Measurements from ENCODE around the gene LY6G6F. TPM values are rescaled to one million over a fixed set of nuclear protein-coding genes. Genes with fewer than 3 reads are reported as not detected.

LY6G6F gene
- total and polyA plus RNA-seq, 2 of the 13 experiments (the other 11 are each of a cell fraction or from before 2014, with no cell fraction given), result not detected

GRCh38 chr6:31663961-31664789 is 42.5 kb upstream of the LY6G6F start (continued):
- TF ChIP-seq PAWR (CRISPR knock-in tag; IDR thresholded peaks at IDR 0.05; ENCODE audit: borderline replicate concordance), result no peak

GRCh38 chr6:31664790-31665500 is 41.7 kb upstream of the LY6G6F start, which contains the start of gene GPANK1:
GPANK1 (minus strand) TSS chr6:31664997; CDS start chr6:31664478, 519 bp downstream.
- 2% methylated on average over 37 of the region's 39 CpGs for WGBS (ENCODE audit: low lambda C conversion rate)
- peak within 1 kb of the TSS; percentile 99 for H3K27ac ChIP-seq (ENCODE audit: extremely low read length, insufficient read depth, low read length)
- in situ Hi-C loops (cut with HindIII; ENCODE audit: extremely low pct_ligation_motif_present, low pct_unique_long_range_greater_than_20kb), result no loop called here
- FAIRE-seq, result peak; percentile 93
- intact Hi-C loops (cut with micrococcal nuclease; ENCODE audit: unreplicated experiment), result loop anchor here (1.0 to 5.0 kb wide), 3 partner anchors 43 to 167 kb away; partner anchors contain the start of gene PRRC2A
- no peaks in the 10 kb centered on the region; a peak in 1 of 5 replicates for H3K27me3 ChIP-seq (ENCODE audit: control insufficient read depth in 1 of 2, insufficient read depth in 2 of 2, low read length in 2 of 2)
- peak within 1 kb of the TSS; percentile 94 for H3K4me2 ChIP-seq (ENCODE audit: low read depth, low read length)
- H3K36me3 ChIP-seq (replicated peaks in 1 of 2; ENCODE audit: control insufficient read depth in 1 of 2, insufficient read depth in 2 of 2, low read length in 2 of 2), result peaks cover 22 to 40% of the 10 kb centered on the region in 2 experiments
- H3K9me3 ChIP-seq (ENCODE audit: low read length), result no peaks in the 10 kb centered on the region
- H3K4me1 ChIP-seq (ENCODE audit: insufficient read depth, low read length), result peaks cover 76% of the 10 kb centered on the region
- H3K79me2 ChIP-seq (ENCODE audit: insufficient read depth, low read length), result peaks cover 62% of the 10 kb centered on the region
- peak within 1 kb of the TSS; percentile 69 to 98 (median 71) for H3K4me3 ChIP-seq (replicated peaks in 1 of 3; ENCODE audit: insufficient read depth in 1 of 3, low read depth in 2 of 3, low read length in 3 of 3)
- no peak within 1 kb of the TSS for H2AFZ ChIP-seq (ENCODE audit: low read length)
- no TSS peak for BruUV-seq (replicated peaks)
- H3K9ac ChIP-seq (ENCODE audit: insufficient read depth, low read depth, low read length), result peak within 1 kb of the TSS; percentile 98
- CTCF ChIA-PET (ENCODE audit: low intra/inter-chr PET ratio, low total read pairs), result no interaction called here
- POLR2A ChIA-PET, result interaction anchor here (0.6 to 7.4 kb wide), 34 partner anchors 10 to 513 kb away, joined by 3 to 438 read pairs (median 5); partner anchors contain the start of genes ABHD16A, APOM, ATP6V1G2 and BAG6
- peaks cover under 1% of the 10 kb centered on the region; the same call in 1 of the 2 replicates for H4K20me1 ChIP-seq (ENCODE audit: insufficient read depth, low read length)
- DNase-seq (ENCODE audit: low spot score), result peak; percentile 95
- peak; percentile 46 for ATAC-seq
- no peak for TF ChIP-seq FOXA1 (IDR thresholded peaks at IDR 0.05)
- peak; percentile 73 for TF ChIP-seq FOXA1 (CRISPR knock-in tag; IDR thresholded peaks at IDR 0.05)
- TF ChIP-seq ZNF704 (CRISPR knock-in tag; IDR thresholded peaks at IDR 0.05; ENCODE audit: borderline replicate concordance), result peak; percentile 62; the same call in 1 of the 2 replicates
- 0 out of 2 replicates have a peak, but pooled peaks have one; percentile 23 for TF ChIP-seq SNAPC5 (CRISPR knock-in tag; IDR thresholded peaks at IDR 0.05; ENCODE audit: borderline replicate concordance)
- 0 out of 2 replicates have a peak, but pooled peaks have one; percentile 62 for TF ChIP-seq ZSCAN29 (CRISPR knock-in tag; conservative IDR thresholded peaks at IDR 0.05)
- no peak for TF ChIP-seq FOXC1 (CRISPR knock-in tag; IDR thresholded peaks at IDR 0.05; ENCODE audit: borderline replicate concordance)
- TF ChIP-seq ZFAT (CRISPR knock-in tag; conservative IDR thresholded peaks at IDR 0.05), result no peak
- peak; percentile 88; the same call in 1 of the 2 replicates for TF ChIP-seq ZNF878 (CRISPR knock-in tag; IDR thresholded peaks at IDR 0.05)
- TF ChIP-seq ZNF44 (CRISPR knock-in tag; IDR thresholded peaks at IDR 0.05), result peak; percentile 46; the same call in 1 of the 2 replicates
- no peak for TF ChIP-seq POLR2AphosphoS2 (IDR thresholded peaks at IDR 0.05; ENCODE audit: low read depth, low read length)
- peak; percentile 93 for TF ChIP-seq ZC3H4 (CRISPR knock-in tag; IDR thresholded peaks at IDR 0.05; ENCODE audit: borderline replicate concordance)
- TF ChIP-seq HOXD1 (CRISPR knock-in tag; IDR thresholded peaks at IDR 0.05), result peak; percentile 81; the same call in 1 of the 2 replicates
- TF ChIP-seq ZNF383 (CRISPR knock-in tag; IDR thresholded peaks at IDR 0.05; ENCODE audit: borderline replicate concordance), result no peak
- peak; percentile 96 for TF ChIP-seq TFDP1 (CRISPR knock-in tag; IDR thresholded peaks at IDR 0.05; ENCODE audit: borderline replicate concordance)
- peak; percentile 32; the same call in 1 of the 2 replicates for TF ChIP-seq ZSCAN21 (CRISPR knock-in tag; IDR thresholded peaks at IDR 0.05; ENCODE audit: borderline replicate concordance)
- TF ChIP-seq KLF15 (CRISPR knock-in tag; IDR thresholded peaks at IDR 0.05; ENCODE audit: borderline replicate concordance), result no peak
- TF ChIP-seq ZBTB42 (CRISPR knock-in tag; IDR thresholded peaks at IDR 0.05), result no peak
